ENCODE results near the gene REG4. TPM values are rescaled to one million over a fixed set of nuclear protein-coding genes. Genes with fewer than 3 reads are reported as not detected.

REG4 gene
- total and polyA plus RNA-seq, 2 of the 4 experiments (the other 2 are of a cell fraction), result not detected

GRCh38 chr1:119841306-119841705 is 30.0 kb upstream of the REG4 start:
- no peak overlapping the region for H2AK9ac ChIP-seq (replicated peaks; ENCODE audit: low read depth, low read length, poor library complexity)
- intact Hi-C loops (cut with micrococcal nuclease), result no loop called here
- no peak overlapping the region for H2BK5ac ChIP-seq (ENCODE audit: low read depth, low read length, poor library complexity, severe bottlenecking)
- no peaks in the 10 kb centered on the region for H3K9me3 ChIP-seq (ENCODE audit: control insufficient read depth, insufficient read depth, low read length)
- no peak overlapping the region for H3K9ac ChIP-seq (ENCODE audit: low read depth, low read length)
- H2BK20ac ChIP-seq (ENCODE audit: low read depth, low read length), result no peak overlapping the region
- dilution Hi-C loops (cut with HindIII; ENCODE audit: low sequenced_read_pairs, unreplicated experiment), result no loop called here
- no peaks in the 10 kb centered on the region for H3K9me1 ChIP-seq (ENCODE audit: insufficient read depth, low read length)
- H4K5ac ChIP-seq (ENCODE audit: low read depth, low read length), result no peak overlapping the region
- H3K4ac ChIP-seq (ENCODE audit: low read depth, low read length), result no peak overlapping the region
- no peak overlapping the region for H3K14ac ChIP-seq (replicated peaks; ENCODE audit: low read depth, low read length)
- no peak overlapping the region for H4K91ac ChIP-seq (ENCODE audit: insufficient read depth, low read depth, low read length)
- H2AFZ ChIP-seq (replicated peaks; ENCODE audit: low read length, poor library complexity), result no peak overlapping the region
- ATAC-seq (ENCODE audit: low read depth), result no peak
- in situ Hi-C loops (cut with MboI; ENCODE audit: low sequenced_read_pairs), result no loop called here
- H2BK120ac ChIP-seq (ENCODE audit: low read depth, low read length), result no peak overlapping the region
- H2AK5ac ChIP-seq (ENCODE audit: low read depth, low read length), result no peak overlapping the region
- CTCF ChIA-PET, result no interaction called here
- H3K4me3 ChIP-seq (ENCODE audit: insufficient read depth, low read depth, low read length), result no peak overlapping the region
- H3K18ac ChIP-seq (ENCODE audit: low read depth, low read length), result no peak overlapping the region
- no peak overlapping the region for H3K4me2 ChIP-seq (ENCODE audit: low read depth, low read length)
- WGBS, 2 experiments (ENCODE audit: extremely low coverage in 2 of 2, insufficient read length in 1 of 2), result no CpG with 5 or more reads among the region's 6 CpGs
- no TSS peak for BruUV-seq (replicated peaks)
- H3K23ac ChIP-seq (ENCODE audit: low read depth, low read length), result no peak overlapping the region
- H3K79me1 ChIP-seq (ENCODE audit: low read depth in 1 of 2, low read length in 2 of 2), result no peaks in the 10 kb centered on the region
- no peak overlapping the region for H3K27ac ChIP-seq (ENCODE audit: insufficient read depth, low read length)
- no peak for TF ChIP-seq RAD21 (IDR thresholded peaks at IDR 0.05; ENCODE audit: low read length)
- TF ChIP-seq NFE2L2 (IDR thresholded peaks at IDR 0.05; ENCODE audit: low read depth, low read length), result no peak
- DNase-seq, result no peak
- peaks cover 3% of the 10 kb centered on the region for H3K27me3 ChIP-seq (ENCODE audit: control insufficient read depth, insufficient read depth, low read length)
- H2BK15ac ChIP-seq (ENCODE audit: low read depth, low read length), result no peak overlapping the region
- no peaks in the 10 kb centered on the region for H3K36me3 ChIP-seq (ENCODE audit: control insufficient read depth, insufficient read depth, low read length)
- peaks cover 2% of the 10 kb centered on the region for H3K4me1 ChIP-seq (ENCODE audit: control insufficient read depth, insufficient read depth, low read length)
- H4K20me1 ChIP-seq (ENCODE audit: insufficient read depth, low read length), result no peaks in the 10 kb centered on the region
- POLR2A ChIA-PET (ENCODE audit: unreplicated experiment), result no interaction called here
- H3K56ac ChIP-seq (ENCODE audit: extremely low read depth, insufficient read depth, low read length), result no peak overlapping the region
- H4K8ac ChIP-seq (ENCODE audit: low read depth in 2 of 2, low read length in 2 of 2), result no peak overlapping the region
